Measurements from ENCODE around the gene HSD11B1L. TPM values are rescaled to one million over a fixed set of nuclear protein-coding genes. Genes with fewer than 3 reads are reported as not detected.

HSD11B1L gene
- total RNA-seq, 2 donors from 2014 or later = 10.3 to 12.6 TPM

DNA sequence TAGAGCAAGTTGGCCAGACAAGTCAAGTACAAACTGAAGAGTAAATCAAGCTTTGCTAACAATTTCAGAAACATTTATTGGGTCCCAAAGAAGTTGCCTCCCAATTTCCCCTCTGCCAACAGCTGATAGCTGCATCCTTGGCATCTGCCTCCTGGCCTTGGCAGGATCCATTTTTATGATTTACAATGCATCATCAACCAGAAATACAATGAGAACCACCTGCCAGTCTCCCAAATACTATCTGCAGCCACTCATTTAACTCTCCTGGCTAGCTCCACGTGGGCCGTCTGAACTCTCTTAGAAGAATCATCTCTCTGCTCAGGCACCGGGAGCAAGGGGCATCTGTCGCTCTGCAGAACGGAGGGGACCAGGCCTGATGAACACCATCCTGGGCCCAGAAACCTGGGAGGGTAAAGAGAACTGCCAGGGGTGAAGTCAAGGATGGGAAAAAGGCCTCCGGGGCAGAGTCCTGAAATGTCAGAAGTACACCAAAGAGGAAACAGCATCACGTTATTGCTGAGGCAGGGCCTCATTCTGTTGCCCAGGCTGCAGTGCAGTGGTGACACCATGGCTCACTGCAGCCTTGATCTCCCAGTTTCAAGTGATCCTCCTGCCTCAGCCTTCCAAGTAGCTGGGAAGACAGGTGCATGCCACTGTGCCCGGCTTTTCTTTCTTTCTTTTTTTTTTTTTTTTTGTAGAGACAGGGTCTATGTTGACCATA, 36.5 kb downstream of the HSD11B1L start:
- Histone ChIP-seq H3K27me3 (no peaks in the 10 kb centered on the region), H3K27ac (no peak overlapping the region), H3K36me3 (peaks cover 10% of the 10 kb centered on the region), H3K4me3 (no peak overlapping the region), H3K9me3 (no peaks in the 10 kb centered on the region), H3K4me1 (peaks cover 0 to 23% of the 10 kb centered on the region in 2 donors)
- TF ChIP-seq, protein P1, sequence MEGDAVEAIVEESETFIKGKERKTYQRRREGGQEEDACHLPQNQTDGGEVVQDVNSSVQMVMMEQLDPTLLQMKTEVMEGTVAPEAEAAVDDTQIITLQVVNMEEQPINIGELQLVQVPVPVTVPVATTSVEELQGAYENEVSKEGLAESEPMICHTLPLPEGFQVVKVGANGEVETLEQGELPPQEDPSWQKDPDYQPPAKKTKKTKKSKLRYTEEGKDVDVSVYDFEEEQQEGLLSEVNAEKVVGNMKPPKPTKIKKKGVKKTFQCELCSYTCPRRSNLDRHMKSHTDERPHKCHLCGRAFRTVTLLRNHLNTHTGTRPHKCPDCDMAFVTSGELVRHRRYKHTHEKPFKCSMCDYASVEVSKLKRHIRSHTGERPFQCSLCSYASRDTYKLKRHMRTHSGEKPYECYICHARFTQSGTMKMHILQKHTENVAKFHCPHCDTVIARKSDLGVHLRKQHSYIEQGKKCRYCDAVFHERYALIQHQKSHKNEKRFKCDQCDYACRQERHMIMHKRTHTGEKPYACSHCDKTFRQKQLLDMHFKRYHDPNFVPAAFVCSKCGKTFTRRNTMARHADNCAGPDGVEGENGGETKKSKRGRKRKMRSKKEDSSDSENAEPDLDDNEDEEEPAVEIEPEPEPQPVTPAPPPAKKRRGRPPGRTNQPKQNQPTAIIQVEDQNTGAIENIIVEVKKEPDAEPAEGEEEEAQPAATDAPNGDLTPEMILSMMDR (IDR thresholded peaks at IDR 0.05) = no peak
- no peak for DNase-seq (ENCODE audit: low spot score)

DNA sequence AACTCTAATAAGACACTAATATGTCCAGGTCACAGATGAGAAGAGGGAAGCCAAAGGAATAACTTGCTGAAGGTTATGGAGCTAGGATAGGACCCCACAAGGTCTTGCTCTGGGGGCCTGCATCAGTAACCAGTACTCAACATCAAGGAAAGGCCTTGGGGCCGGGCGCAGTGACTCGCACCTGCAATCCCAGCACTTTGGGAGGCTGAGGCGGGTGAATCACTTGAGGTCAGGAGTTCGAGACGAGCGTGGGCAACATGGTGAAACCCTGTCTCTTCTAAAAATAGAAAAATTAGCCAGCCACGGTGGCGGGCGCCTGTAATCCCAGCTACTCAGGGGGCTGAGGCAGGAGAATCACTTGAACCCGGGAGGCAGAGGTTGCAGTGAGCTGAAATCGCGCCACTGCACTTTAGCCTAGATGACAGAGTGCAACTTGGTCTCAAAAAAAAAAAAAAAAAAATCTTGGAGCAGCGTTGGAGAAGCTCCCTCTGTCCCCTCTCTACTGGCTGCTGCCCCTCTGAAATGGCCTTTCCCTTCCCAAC, 37.3 kb downstream of the HSD11B1L start:
- DNase-seq (ENCODE audit: low spot score) = no peak
- H3K4me3 ChIP-seq = no peak overlapping the region
- H3K36me3 ChIP-seq = peaks cover 2% of the 10 kb centered on the region
- TF ChIP-seq, protein P1 (IDR thresholded peaks at IDR 0.05) = no peak
- H3K4me1 ChIP-seq = peaks cover 0 to 23% of the 10 kb centered on the region in 2 donors
- H3K27ac ChIP-seq = peak overlapping the region in 1 of 2 donors; percentile 96
- H3K9me3 ChIP-seq = no peaks in the 10 kb centered on the region
- no peaks in the 10 kb centered on the region for H3K27me3 ChIP-seq

DNA sequence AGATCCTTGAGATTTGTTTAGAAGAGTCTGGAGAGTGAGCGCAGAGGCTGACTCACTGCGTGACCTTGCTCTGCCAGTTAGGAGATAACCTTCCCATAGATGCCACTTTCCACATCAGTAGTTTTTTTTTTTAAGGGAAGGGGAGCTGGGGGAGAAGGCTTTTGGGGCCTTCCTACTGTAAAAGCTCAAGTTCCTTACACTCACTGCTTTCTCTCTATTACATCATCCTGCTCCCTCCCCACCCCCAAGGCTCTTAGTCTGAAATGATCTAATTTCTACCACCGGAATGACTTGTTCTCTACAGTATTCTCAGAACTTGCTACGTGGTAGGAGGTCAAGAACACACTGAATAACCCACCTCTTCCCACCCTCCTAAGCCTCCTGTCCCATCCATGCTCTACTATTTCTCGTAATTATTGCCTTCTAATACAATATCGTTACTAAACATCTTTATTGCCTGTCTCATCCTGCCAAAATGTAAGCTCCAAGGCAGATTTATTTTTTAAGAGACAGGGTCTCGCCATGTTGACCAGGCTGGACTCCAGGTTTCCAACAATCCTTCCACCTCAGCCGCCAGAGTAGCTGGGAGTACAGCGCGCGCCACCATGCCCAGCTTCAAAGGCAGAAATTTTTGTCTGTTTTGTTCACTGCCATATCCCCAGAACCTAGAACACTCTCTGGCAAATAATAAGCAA, 37.9 kb downstream of the HSD11B1L start:
- DNase-seq (ENCODE audit: low spot score) = no peak
- Histone ChIP-seq H3K27ac (peak overlapping the region; percentile 96 to 97), H3K4me3 (peak overlapping the region; percentile 93 to 97), H3K9me3 (no peaks in the 10 kb centered on the region), H3K4me1 (peaks cover 0 to 23% of the 10 kb centered on the region in 2 donors), H3K27me3 (no peaks in the 10 kb centered on the region), H3K36me3 (no peaks in the 10 kb centered on the region)
- TF ChIP-seq, protein P1 (IDR thresholded peaks at IDR 0.05) = no peak

DNA sequence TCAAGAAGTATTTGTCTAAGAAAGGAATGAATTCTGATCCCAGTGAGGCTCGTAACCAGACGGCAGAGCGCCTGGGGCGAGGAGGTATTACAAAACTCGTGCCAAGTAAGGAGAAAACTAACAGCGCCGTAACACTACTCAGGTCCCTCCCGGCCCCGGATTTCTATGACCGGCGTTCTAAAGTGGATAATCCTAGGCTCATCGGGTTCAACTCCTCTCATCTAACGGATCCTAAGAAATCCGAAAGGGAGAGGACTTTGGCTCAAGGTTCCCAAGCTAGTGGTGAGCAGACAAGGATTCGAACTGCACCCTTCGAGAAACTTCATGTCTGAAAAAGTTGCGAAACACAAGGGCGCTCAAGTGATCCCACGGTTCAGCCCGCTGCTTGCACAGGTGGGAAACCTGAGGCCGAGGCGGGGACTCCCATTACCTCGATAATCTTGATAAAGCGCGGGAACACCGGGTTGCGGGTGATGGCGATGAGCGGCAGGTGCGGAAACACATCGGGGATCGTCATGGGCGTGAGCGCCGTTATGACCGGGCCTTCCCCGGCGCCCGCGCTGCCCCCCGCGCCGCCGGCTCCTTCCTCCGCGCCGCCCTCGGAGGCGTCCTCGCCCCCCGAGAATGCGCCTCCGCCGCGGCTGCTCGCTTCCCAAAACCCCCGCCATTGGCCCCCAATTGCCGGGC, 38.6 kb downstream of the HSD11B1L start:
- Histone ChIP-seq H3K27me3 (no peaks in the 10 kb centered on the region), H3K36me3 (no peaks in the 10 kb centered on the region), H3K9me3 (no peaks in the 10 kb centered on the region), H3K4me3 (peak overlapping the region; percentile 93 to 97), H3K4me1 (peaks cover 0 to 23% of the 10 kb centered on the region in 2 donors), H3K27ac (peak overlapping the region; percentile 96 to 97)
- TF ChIP-seq, protein P1 (IDR thresholded peaks at IDR 0.05) = no peak
- no peak for DNase-seq (ENCODE audit: low spot score)

DNA sequence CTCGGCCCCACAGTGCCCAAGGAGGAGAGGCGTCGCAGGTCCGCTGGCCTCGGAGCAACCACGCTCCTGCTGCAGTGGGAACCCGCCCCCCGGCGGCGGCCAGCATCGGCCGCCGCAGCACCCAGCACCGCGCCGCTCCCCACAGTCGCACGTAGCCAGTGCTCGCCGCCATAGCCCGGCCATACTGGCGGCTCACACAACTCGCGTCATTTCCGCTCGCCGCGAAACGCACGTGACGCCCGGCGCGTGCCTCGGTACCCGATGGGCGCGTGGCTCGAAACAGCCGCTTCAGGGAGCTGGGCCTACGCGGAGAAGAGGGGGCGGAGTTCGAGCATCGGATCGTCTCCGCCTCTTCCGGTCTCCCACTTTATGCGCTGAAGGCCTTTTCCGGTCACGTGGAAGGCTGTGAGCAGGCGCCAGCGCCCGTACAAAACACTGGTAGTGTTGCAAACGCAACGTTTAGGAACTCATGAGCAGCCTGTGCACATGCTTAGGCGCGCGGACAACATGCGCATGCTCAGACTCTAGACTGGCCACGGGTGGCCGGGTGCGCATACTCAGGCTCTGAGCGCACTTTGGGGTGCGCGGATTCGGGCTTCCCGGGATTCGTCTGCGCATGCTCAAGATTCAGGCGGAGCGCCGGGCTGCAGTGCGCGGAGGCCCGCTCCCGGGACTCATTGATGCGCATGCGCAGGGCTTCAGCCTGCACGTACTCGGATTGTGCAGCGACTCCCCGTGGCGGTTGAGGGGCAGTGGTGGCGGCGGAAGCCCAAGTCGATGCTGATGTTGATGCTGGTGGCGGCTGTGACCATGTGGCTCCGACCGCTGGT, 39.3 kb downstream of the HSD11B1L start, which contains the start of the genes CATSPERD and LONP1:
TSS of gene CATSPERD (plus strand) at position 677 of the 830 bp plus-strand sequence. CDS start at position 778, 101 bp downstream.
TSS of gene LONP1 (minus strand) at position 186 of the 830 bp plus-strand sequence. CDS start at position 172, 14 bp downstream.
- H3K4me3 ChIP-seq = peak within 1 kb of the TSS; percentile 93 to 97
- H3K27me3 ChIP-seq = no peaks in the 10 kb centered on the region
- DNase-seq (ENCODE audit: low spot score) = peak; percentile 98
- H3K27ac ChIP-seq = peak within 1 kb of the TSS; percentile 96 to 97
- H3K36me3 ChIP-seq = no peaks in the 10 kb centered on the region
- H3K9me3 ChIP-seq = no peaks in the 10 kb centered on the region
- TF ChIP-seq, protein P1 (IDR thresholded peaks at IDR 0.05) = peak; percentile 92 to 96
- peaks cover 0 to 23% of the 10 kb centered on the region in 2 donors for H3K4me1 ChIP-seq

Measured in right atrium auricular region (tissue), 2 donors.